DND-41 (cell line): ENCODE measurements around the gene EPAS1.

ENCODE experiments used
- ATAC-seq: fragments of 200-7000 bp; cut with Tn5 transposase; 3 replicates; pipeline ENCODE4 v1.9.1; 2021; ENCODE audit warnings: low read depth; ENCODE audit not compliant: insufficient read depth
- DNase-seq: peaks from one replicate; pipeline ENCODE4 v3.0.0-alpha.2; 2020
- H2AFZ ChIP-seq: 2 replicates; pipeline ENCODE4 v1.6.0; 2012; ENCODE audit warnings: low read depth, low read length
- H3K27ac ChIP-seq: 2 replicates; pipeline ENCODE4 v1.5.1; 2012; ENCODE audit warnings: low read length, inconsistent platforms
- H3K27me3 ChIP-seq: fragments of 200-600 bp; sonication (generic); 2 replicates; pipeline ENCODE4 v1.6.0; 2012; ENCODE audit warnings: low read length, mild to moderate bottlenecking, inconsistent platforms; ENCODE audit not compliant: insufficient read depth, poor library complexity
- H3K36me3 ChIP-seq: 2 replicates; pipeline ENCODE4 v1.5.1; 2012; ENCODE audit warnings: low read length, inconsistent platforms; ENCODE audit not compliant: insufficient read depth
- H3K4me1 ChIP-seq: 2 replicates; pipeline ENCODE4 v1.5.1; 2012; ENCODE audit warnings: mild to moderate bottlenecking, low read length; ENCODE audit not compliant: insufficient read depth
- H3K4me2 ChIP-seq: 2 replicates; pipeline ENCODE4 v1.6.0; 2012; ENCODE audit warnings: mild to moderate bottlenecking, moderate library complexity, low read length, inconsistent platforms; ENCODE audit not compliant: insufficient read depth
- H3K4me3 ChIP-seq, 2 experiments: fragments of 200-600 bp in 1 of 2; shearing (Covaris generic) in 1 of 2; 2 replicates each; pipeline ENCODE4 v1.5.1; 2012 to 2016; ENCODE audit warnings: inconsistent platforms in 2 of 2, low read length in 2 of 2, mild to moderate bottlenecking in 2 of 2, low read depth in 1 of 2, moderate library complexity in 1 of 2
- H3K79me2 ChIP-seq: 2 replicates; pipeline ENCODE4 v1.6.0; 2012; ENCODE audit warnings: low read length, inconsistent platforms; ENCODE audit not compliant: insufficient read depth
- H3K9ac ChIP-seq: 2 replicates; pipeline ENCODE4 v1.6.0; 2012; ENCODE audit warnings: low read depth, mild to moderate bottlenecking, inconsistent platforms, low read length, moderate library complexity
- H3K9me3 ChIP-seq: 2 replicates; pipeline ENCODE4 v1.5.1; 2012; ENCODE audit warnings: low read length, moderate library complexity, mild to moderate bottlenecking, inconsistent platforms; ENCODE audit not compliant: insufficient read depth, severe bottlenecking
- H4K20me1 ChIP-seq: 2 replicates; pipeline ENCODE4 v1.6.0; 2012; ENCODE audit warnings: low read length; ENCODE audit not compliant: insufficient read depth
- EZH2 ChIP-seq: IDR thresholded peaks from 3 replicates; pipeline ENCODE4 v1.6.1; 2012; ENCODE audit warnings: borderline replicate concordance, low read depth, mild to moderate bottlenecking, moderate library complexity, low read length, inconsistent platforms; ENCODE audit not compliant: severe bottlenecking
- TF ChIP-seq, protein P1 (sequence below): IDR thresholded peaks from 2 replicates; pipeline ENCODE4 v1.5.1; 2012; ENCODE audit warnings: borderline replicate concordance, low read length, moderate library complexity, mild to moderate bottlenecking; ENCODE audit not compliant: poor library complexity, severe bottlenecking; ENCODE audit errors: extremely low read depth

EPAS1 gene

DNA sequence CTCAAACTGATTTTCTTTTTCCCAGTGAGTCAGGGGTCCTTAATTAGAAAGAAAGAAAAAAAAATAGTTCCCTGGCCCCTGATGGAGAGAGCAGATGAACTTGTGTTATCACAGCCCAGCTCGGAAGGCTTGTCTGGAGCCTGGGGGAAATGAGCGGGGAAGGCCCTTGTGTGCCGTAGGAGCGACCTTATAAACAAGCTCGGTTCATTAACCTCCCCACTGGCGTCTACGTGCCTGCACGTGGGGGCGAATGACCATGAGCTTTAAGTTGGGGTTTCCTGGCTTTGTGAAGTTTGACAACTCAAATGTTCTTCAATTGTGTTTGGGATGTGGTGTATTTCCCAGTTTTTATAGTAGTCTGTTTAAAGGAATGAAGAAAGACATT, 69.5 kb downstream of the EPAS1 start:
- H3K4me2 ChIP-seq = no peak overlapping the region
- TF ChIP-seq, protein P1, sequence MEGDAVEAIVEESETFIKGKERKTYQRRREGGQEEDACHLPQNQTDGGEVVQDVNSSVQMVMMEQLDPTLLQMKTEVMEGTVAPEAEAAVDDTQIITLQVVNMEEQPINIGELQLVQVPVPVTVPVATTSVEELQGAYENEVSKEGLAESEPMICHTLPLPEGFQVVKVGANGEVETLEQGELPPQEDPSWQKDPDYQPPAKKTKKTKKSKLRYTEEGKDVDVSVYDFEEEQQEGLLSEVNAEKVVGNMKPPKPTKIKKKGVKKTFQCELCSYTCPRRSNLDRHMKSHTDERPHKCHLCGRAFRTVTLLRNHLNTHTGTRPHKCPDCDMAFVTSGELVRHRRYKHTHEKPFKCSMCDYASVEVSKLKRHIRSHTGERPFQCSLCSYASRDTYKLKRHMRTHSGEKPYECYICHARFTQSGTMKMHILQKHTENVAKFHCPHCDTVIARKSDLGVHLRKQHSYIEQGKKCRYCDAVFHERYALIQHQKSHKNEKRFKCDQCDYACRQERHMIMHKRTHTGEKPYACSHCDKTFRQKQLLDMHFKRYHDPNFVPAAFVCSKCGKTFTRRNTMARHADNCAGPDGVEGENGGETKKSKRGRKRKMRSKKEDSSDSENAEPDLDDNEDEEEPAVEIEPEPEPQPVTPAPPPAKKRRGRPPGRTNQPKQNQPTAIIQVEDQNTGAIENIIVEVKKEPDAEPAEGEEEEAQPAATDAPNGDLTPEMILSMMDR = no peak
- TF ChIP-seq EZH2 = no peak
- H3K4me1 ChIP-seq = peaks cover 10% of the 10 kb centered on the region
- H3K27ac ChIP-seq = no peak overlapping the region
- no peak for ATAC-seq
- no peak overlapping the region for H3K9ac ChIP-seq
- H3K9me3 ChIP-seq = no peaks in the 10 kb centered on the region
- DNase-seq = no peak
- H2AFZ ChIP-seq = no peak overlapping the region
- no peaks in the 10 kb centered on the region for H3K27me3 ChIP-seq
- no peaks in the 10 kb centered on the region for H3K36me3 ChIP-seq
- no peak overlapping the region for H3K4me3 ChIP-seq
- H4K20me1 ChIP-seq = no peaks in the 10 kb centered on the region
- no peaks in the 10 kb centered on the region for H3K79me2 ChIP-seq

DNA sequence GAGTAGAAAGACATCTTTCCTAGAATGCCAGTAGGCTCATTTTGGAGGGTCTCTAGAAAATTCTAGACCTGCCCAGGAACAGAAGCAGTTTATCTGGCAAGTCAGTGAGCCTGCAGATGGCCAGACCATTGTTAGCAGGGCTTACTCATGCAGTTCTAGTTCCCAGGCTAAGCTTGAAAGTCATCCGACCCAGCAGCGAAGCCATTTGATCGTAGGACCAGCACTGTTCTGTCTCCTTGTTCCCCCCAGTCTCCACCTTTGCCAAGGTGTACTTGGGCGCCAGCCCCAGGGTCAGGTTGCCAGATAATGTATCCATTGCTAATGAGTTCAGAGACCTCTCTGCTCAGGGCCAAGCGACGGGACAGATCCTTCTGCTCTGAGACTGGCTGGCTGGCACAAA, 70.1 kb downstream of the EPAS1 start:
- Histone ChIP-seq H3K79me2 (no peaks in the 10 kb centered on the region), H3K27me3 (no peaks in the 10 kb centered on the region), H3K36me3 (no peaks in the 10 kb centered on the region), H3K27ac (no peak overlapping the region), H4K20me1 (no peaks in the 10 kb centered on the region), H2AFZ (no peak overlapping the region), H3K4me2 (no peak overlapping the region), H3K4me3 (no peak overlapping the region), H3K9me3 (no peaks in the 10 kb centered on the region), H3K9ac (no peak overlapping the region), H3K4me1 (peaks cover 4% of the 10 kb centered on the region)
- ATAC-seq (no peak), DNase-seq (no peak)
- TF ChIP-seq, protein P1 = no peak
- no peak for TF ChIP-seq EZH2

DNA sequence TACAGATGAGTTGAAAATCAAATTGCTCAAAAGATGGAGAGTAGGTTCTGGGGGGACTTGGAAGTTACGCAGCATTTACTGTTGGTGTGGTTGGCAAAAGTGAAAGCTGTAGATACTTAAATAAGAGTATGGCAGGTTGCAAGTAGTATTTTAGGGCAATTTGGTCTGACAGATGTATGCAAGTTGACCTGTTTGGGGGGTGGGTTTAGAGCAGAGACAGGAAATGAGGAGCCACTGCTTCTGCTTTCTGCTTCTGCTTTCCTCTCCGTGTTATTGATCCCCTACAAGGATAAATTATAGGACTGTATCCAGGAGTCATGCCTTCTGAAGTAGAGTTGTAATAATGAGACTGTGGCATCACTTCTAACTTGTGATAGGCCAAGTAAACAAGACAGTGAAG, 71.2 kb downstream of the EPAS1 start:
- Histone ChIP-seq H3K36me3 (no peaks in the 10 kb centered on the region), H3K27me3 (no peaks in the 10 kb centered on the region), H3K4me3 (no peak overlapping the region), H3K27ac (no peak overlapping the region), H3K4me2 (no peak overlapping the region), H3K4me1 (no peaks in the 10 kb centered on the region), H3K79me2 (no peaks in the 10 kb centered on the region), H4K20me1 (no peaks in the 10 kb centered on the region), H2AFZ (no peak overlapping the region), H3K9me3 (no peaks in the 10 kb centered on the region), H3K9ac (no peak overlapping the region)
- TF ChIP-seq, protein P1 = no peak
- no peak for TF ChIP-seq EZH2
- ATAC-seq (no peak), DNase-seq (no peak)

DNA sequence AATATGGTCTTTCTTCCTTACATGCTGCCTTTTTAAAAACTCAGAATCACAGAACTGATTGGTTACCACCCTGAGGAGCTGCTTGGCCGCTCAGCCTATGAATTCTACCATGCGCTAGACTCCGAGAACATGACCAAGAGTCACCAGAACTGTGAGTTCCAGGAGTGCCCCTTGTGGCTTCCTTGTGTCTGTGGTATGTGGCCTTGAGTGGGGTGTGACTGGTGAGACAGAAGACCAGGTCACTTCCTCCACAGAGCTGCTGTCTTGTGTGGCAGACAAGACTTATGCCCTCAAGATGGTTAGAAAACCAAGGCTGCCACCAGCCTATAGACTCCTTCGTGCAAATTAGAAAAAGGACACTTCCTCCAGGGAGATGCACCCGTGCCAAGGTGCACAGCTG, 72.6 kb downstream of the EPAS1 start:
- H3K9me3 ChIP-seq = no peaks in the 10 kb centered on the region
- no peak overlapping the region for H3K4me3 ChIP-seq
- ATAC-seq = no peak
- H3K4me2 ChIP-seq = no peak overlapping the region
- H4K20me1 ChIP-seq = no peaks in the 10 kb centered on the region
- H2AFZ ChIP-seq = no peak overlapping the region
- H3K79me2 ChIP-seq = no peaks in the 10 kb centered on the region
- TF ChIP-seq, protein P1 = no peak
- TF ChIP-seq EZH2 = no peak
- H3K27ac ChIP-seq = no peak overlapping the region
- DNase-seq = no peak
- no peaks in the 10 kb centered on the region for H3K36me3 ChIP-seq
- no peak overlapping the region for H3K9ac ChIP-seq
- H3K27me3 ChIP-seq = no peaks in the 10 kb centered on the region
- no peaks in the 10 kb centered on the region for H3K4me1 ChIP-seq
